Measurements from ENCODE around the gene UPK3A.
A peak's percentile ranks its signal among the peaks of the same experiment; 100 is the strongest.

Gene UPK3A

GRCh38 chr22:45284705-45285262 lies at the start of gene UPK3A:
Gene UPK3A, plus strand, starts transcription at chr22:45284949. Its CDS starts 65 bp downstream, at chr22:45285014.
- Histone ChIP-seq H3K27ac (no peak within 1 kb of the TSS), H3K27me3 (replicated peaks) (peaks cover 20% of the 10 kb centered on the region)
- in situ Hi-C loops (cut with HindIII; ENCODE audit: low pct_ligation_motif_present, low sequenced_read_pairs), result no loop called here

DNA sequence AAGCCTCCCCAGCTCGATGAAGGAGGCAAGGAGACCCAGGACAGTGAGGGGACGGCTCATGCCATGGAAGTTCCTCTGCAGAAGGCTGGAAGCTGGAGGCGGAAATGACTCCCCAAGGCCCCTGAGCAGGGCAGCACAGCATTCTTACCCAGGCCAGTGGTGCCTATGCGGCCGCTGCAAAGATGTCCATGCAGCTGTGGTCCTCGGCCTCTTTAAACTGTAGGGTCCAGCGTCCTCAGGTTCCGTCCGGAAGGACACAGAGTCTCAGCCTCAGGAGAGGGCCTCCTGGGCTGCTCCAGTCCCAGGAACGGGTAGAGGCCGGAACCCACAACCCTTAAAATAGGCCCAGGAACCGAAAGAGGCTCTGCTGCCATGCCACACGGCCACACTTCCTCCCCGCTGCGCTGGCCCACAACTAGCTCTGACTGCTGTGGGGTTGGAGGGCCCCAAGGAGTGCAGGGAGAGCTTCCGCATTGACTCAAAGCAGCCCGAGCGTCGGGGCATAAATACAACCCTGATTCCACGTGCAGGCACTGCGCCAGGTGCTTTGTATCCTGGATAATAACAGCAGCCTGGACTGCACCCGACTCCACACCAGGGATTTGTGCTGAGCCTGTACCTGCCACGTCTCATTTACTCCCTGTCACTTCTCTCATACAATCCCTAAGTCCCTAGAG lies 49.5 kb upstream of the UPK3A start:
- no peaks in the 10 kb centered on the region for H3K36me3 ChIP-seq (replicated peaks)
- DNase-seq, result no peak
- no peak overlapping the region for H3K4me3 ChIP-seq (ENCODE audit: low read depth, low read length)
- H3K27me3 ChIP-seq (replicated peaks), result no peaks in the 10 kb centered on the region
- TF ChIP-seq, protein P1, sequence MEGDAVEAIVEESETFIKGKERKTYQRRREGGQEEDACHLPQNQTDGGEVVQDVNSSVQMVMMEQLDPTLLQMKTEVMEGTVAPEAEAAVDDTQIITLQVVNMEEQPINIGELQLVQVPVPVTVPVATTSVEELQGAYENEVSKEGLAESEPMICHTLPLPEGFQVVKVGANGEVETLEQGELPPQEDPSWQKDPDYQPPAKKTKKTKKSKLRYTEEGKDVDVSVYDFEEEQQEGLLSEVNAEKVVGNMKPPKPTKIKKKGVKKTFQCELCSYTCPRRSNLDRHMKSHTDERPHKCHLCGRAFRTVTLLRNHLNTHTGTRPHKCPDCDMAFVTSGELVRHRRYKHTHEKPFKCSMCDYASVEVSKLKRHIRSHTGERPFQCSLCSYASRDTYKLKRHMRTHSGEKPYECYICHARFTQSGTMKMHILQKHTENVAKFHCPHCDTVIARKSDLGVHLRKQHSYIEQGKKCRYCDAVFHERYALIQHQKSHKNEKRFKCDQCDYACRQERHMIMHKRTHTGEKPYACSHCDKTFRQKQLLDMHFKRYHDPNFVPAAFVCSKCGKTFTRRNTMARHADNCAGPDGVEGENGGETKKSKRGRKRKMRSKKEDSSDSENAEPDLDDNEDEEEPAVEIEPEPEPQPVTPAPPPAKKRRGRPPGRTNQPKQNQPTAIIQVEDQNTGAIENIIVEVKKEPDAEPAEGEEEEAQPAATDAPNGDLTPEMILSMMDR (IDR thresholded peaks at IDR 0.05; ENCODE audit: low read depth, low read length, missing control alignments), result no peak
- no peak overlapping the region for H3K27ac ChIP-seq
- in situ Hi-C loops (cut with HindIII; ENCODE audit: low pct_ligation_motif_present, low sequenced_read_pairs), result no loop called here

More at GRCh38 chr22:45284705-45285262, at the start of gene UPK3A:
- TF ChIP-seq, protein P1 (IDR thresholded peaks at IDR 0.05; ENCODE audit: low read depth, low read length, missing control alignments), result no peak
- H3K4me3 ChIP-seq (ENCODE audit: low read depth, low read length), result peak within 1 kb of the TSS; percentile 22
- H3K36me3 ChIP-seq (replicated peaks), result no peaks in the 10 kb centered on the region
- no peak for DNase-seq

DNA sequence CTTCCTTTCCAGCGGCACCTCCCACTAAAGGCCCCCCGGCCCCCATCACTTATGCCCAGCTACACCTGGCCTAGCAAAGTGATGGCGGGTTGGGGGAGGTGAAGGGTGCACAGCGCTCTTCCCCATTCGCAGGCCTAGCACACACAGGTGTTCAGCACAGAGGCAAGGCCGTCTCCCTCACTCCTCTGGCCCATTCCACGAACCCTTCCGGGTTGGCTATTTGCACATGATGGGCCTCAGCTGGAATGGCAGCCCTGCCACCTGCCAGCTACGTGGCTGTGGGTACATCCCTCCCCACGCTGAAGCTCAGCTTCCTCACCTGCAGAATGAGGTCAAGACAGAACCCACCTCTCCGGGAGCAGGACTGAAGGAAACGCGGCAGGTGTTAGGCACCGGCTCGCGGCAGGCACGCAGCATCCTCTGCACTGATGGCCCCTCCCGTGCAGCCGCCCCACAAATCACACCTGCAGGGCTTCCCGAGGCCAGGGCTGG lies 48.9 kb upstream of the UPK3A start:
- Histone ChIP-seq H3K4me3 (ENCODE audit: low read depth, low read length) (no peak overlapping the region), H3K36me3 (replicated peaks) (no peaks in the 10 kb centered on the region), H3K27me3 (replicated peaks) (no peaks in the 10 kb centered on the region), H3K27ac (no peak overlapping the region)
- no peak for DNase-seq
- TF ChIP-seq, protein P1 (IDR thresholded peaks at IDR 0.05; ENCODE audit: low read depth, low read length, missing control alignments), result no peak
- in situ Hi-C loops (cut with HindIII; ENCODE audit: low pct_ligation_motif_present, low sequenced_read_pairs), result no loop called here

DNA sequence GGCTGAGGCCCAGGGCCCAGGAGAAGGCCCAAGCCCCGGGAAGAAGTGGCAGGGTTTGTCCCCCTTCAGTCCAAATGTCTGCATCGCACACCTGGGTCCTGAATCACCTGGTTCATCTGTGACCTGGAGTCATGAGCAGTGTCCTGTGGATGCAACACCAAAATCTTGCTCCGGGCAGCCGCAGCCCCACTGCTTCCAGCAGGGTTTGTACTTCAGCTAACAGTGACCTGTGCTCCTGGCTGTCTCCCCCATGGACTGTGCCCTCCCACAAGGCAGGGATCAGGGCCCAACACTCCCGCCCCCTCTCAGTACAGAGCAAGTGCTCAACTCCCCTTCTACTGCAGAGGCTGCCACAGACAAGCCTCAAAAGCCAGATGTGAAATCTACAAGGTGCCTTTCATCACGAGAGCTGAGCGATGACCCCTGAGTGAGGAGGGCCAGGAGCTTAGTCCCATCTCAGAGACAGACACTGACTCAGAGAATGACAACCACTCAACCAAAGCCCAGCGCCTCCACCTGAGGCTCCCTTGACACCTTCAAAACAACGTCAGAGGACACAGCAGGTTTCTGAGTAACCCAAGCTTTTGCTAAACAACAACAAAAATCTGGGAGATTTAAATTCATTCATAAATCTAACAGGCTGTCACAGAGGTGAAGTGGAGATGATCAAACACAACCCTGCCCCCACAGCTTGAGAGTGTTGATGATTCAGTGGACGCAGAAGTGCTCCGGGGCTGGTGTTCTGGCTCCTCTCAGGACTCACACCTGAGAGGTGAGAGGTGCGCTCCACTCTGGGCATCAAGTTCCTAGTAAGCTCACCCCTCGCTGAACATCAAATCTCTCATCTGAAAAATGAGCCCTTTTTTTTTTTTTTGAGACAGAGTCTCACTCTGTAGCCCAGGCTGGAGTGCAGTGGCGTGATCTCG lies 47.4 kb upstream of the UPK3A start:
- Histone ChIP-seq H3K36me3 (replicated peaks) (no peaks in the 10 kb centered on the region), H3K27ac (no peak overlapping the region), H3K27me3 (replicated peaks) (no peaks in the 10 kb centered on the region), H3K4me3 (ENCODE audit: low read depth, low read length) (no peak overlapping the region)
- no peak for DNase-seq
- TF ChIP-seq, protein P1 (IDR thresholded peaks at IDR 0.05; ENCODE audit: low read depth, low read length, missing control alignments), result no peak
- in situ Hi-C loops (cut with HindIII; ENCODE audit: low pct_ligation_motif_present, low sequenced_read_pairs), result no loop called here

- H3K27me3 ChIP-seq (replicated peaks), result no peaks in the 10 kb centered on the region
- DNase-seq, result no peak
- H3K27ac ChIP-seq, result no peak overlapping the region
- H3K36me3 ChIP-seq (replicated peaks), result no peaks in the 10 kb centered on the region
- in situ Hi-C loops (cut with HindIII; ENCODE audit: low pct_ligation_motif_present, low sequenced_read_pairs), result no loop called here
- TF ChIP-seq, protein P1 (IDR thresholded peaks at IDR 0.05; ENCODE audit: low read depth, low read length, missing control alignments), result no peak
- no peak overlapping the region for H3K4me3 ChIP-seq (ENCODE audit: low read depth, low read length)
Measured at GRCh38 chr22:45238076-45238956, 46.4 kb upstream of the UPK3A start.

Data from brain microvascular endothelial cell (primary cell).